Measurements from ENCODE around the gene FCRLB. TPM values are rescaled to one million over a fixed set of nuclear protein-coding genes. Genes with fewer than 3 reads are reported as not detected.
A peak's percentile ranks its signal among the peaks of the same experiment; 100 is the strongest.

The FCRLB gene
- total and polyA plus RNA-seq, 2 of the 13 experiments (the other 11 are each of a cell fraction or from before 2014, with no cell fraction given): 0.08 to 0.11 TPM

DNA sequence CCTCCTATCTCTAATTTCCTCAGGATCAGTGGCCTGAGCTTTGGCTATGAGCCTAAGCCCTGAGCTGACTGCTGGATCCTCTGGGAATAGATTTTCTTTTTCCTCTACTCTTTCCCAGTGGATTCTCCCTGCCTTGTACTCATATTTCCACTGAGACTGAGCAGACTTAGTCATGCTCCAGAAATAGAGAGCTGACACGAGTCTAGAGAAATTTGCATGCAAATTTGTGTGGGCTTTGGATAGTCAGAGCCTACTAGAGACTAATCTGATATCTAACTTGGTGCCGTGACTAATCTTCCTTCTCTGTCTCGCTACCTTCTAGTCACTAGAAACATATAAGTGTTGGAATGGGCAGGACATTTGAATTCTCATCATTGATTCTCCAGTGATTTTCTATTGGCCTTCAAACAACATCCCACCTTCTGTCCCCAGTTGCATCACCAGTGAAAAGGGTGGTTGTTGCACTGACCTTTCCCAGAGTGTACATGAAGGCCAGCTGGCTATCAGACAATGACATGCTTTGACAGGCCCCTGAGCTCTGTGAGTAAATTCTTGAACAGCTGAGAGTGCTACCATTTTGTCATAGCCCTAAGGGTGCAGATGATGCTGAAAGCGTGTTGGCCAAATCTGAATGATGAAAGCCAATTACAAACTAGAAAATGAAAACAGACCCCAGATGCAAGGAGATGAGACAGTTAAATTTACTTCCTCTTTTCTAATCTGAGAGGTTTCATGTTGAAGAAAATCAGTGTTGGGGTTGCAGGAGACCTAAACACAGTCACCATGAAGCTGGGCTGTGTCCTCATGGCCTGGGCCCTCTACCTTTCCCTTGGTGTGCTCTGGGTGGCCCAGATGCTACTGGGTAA is 14.6 kb upstream of the FCRLB start, which contains the start of gene FCRLA:
FCRLA (plus strand) TSS at position 748 of the 866 bp plus-strand sequence; CDS start at position 784, 36 bp downstream.
- no peaks in the 10 kb centered on the region for H3K79me2 ChIP-seq (ENCODE audit: insufficient read depth, low read length)
- H3K9ac ChIP-seq (ENCODE audit: insufficient read depth, low read depth, low read length): no peak within 1 kb of the TSS
- intact Hi-C loops (cut with micrococcal nuclease; ENCODE audit: unreplicated experiment) (no loop called here), in situ Hi-C loops (cut with HindIII; ENCODE audit: extremely low pct_ligation_motif_present, low pct_unique_long_range_greater_than_20kb) (no loop called here)
- ChIA-PET CTCF (ENCODE audit: low intra/inter-chr PET ratio, low total read pairs) (no interaction called here), POLR2A (no interaction called here)
- H3K4me2 ChIP-seq (ENCODE audit: low read depth, low read length): no peak within 1 kb of the TSS
- no peak within 1 kb of the TSS for H3K4me3 ChIP-seq (replicated peaks in 1 of 3; ENCODE audit: insufficient read depth in 1 of 3, low read depth in 2 of 3, low read length in 3 of 3)
- 20% methylated on average over 4 of the region's 4 CpGs for WGBS (ENCODE audit: low lambda C conversion rate)
- no peaks in the 10 kb centered on the region for H3K9me3 ChIP-seq (ENCODE audit: low read length)
- H3K4me1 ChIP-seq (ENCODE audit: insufficient read depth, low read length): peaks cover 11% of the 10 kb centered on the region
- no TSS peak for BruUV-seq (replicated peaks)
- no peak for DNase-seq (ENCODE audit: low spot score)
- H3K36me3 ChIP-seq (replicated peaks in 1 of 2; ENCODE audit: control insufficient read depth in 1 of 2, insufficient read depth in 2 of 2, low read length in 2 of 2): no peaks in the 10 kb centered on the region
- no peak for FAIRE-seq
- H3K27me3 ChIP-seq (ENCODE audit: control insufficient read depth in 1 of 2, insufficient read depth in 2 of 2, low read length in 2 of 2): no peaks in the 10 kb centered on the region; a peak in 1 of 5 replicates
- TF ChIP-seq ZNF850 (CRISPR knock-in tag; conservative IDR thresholded peaks at IDR 0.05) (no peak), CEBPG (CRISPR knock-in tag; IDR thresholded peaks at IDR 0.05) (0 out of 2 replicates have a peak, but pooled peaks have one; percentile 30), ZNF644 (CRISPR knock-in tag; IDR thresholded peaks at IDR 0.05; ENCODE audit: low read depth) (peak; percentile 55; the same call in 1 of the 2 replicates), ZFP36L2 (CRISPR knock-in tag; IDR thresholded peaks at IDR 0.05) (no peak), CEBPB (IDR thresholded peaks at IDR 0.05; ENCODE audit: borderline replicate concordance, low read depth, low read length) (peak; percentile 42; the same call in 1 of the 2 replicates), SAP130 (CRISPR knock-in tag; IDR thresholded peaks at IDR 0.05; ENCODE audit: low read depth) (peak; percentile 33; the same call in 1 of the 2 replicates), RARA (CRISPR knock-in tag; IDR thresholded peaks at IDR 0.05) (0 out of 2 replicates have a peak, but pooled peaks have one; percentile 20)
- TF ChIP-seq, protein P1, sequence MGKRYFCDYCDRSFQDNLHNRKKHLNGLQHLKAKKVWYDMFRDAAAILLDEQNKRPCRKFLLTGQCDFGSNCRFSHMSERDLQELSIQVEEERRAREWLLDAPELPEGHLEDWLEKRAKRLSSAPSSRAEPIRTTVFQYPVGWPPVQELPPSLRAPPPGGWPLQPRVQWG (CRISPR knock-in tag; IDR thresholded peaks at IDR 0.05; ENCODE audit: borderline replicate concordance, low read depth): no peak
- TF ChIP-seq, protein P2, sequence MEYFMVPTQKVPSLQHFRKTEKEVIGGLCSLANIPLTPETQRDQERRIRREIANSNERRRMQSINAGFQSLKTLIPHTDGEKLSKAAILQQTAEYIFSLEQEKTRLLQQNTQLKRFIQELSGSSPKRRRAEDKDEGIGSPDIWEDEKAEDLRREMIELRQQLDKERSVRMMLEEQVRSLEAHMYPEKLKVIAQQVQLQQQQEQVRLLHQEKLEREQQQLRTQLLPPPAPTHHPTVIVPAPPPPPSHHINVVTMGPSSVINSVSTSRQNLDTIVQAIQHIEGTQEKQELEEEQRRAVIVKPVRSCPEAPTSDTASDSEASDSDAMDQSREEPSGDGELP (IDR thresholded peaks at IDR 0.05; ENCODE audit: borderline replicate concordance, low read depth): peak; percentile 74; the same call in 1 of the 2 replicates
- H2AFZ ChIP-seq (ENCODE audit: low read length): no peak within 1 kb of the TSS
- no peak within 1 kb of the TSS for H3K27ac ChIP-seq (ENCODE audit: extremely low read length, insufficient read depth, low read length)
- ATAC-seq: no peak
- no peaks in the 10 kb centered on the region for H4K20me1 ChIP-seq (ENCODE audit: insufficient read depth, low read length)

All from HepG2 (cell line).